ENCODE results near the gene MLH3. TPM values are rescaled to one million over a fixed set of nuclear protein-coding genes. Genes with fewer than 3 reads are reported as not detected.
A peak's percentile ranks its signal among the peaks of the same experiment; 100 is the strongest.

Gene MLH3
- total RNA-seq, 1 experiment from 2014 or later: 48.7 TPM

- no peak overlapping the region for H3K4me3 ChIP-seq
- H3K9me3 ChIP-seq (ENCODE audit: insufficient read depth, low read depth): no peaks in the 10 kb centered on the region
- BruUV-seq (replicated peaks): no TSS peak
- ChIA-PET POLR2A (ENCODE audit: unreplicated experiment) (interaction anchor here (0.7 kb wide), 2 partner anchors 26 to 85 kb away, joined by 6 to 7 read pairs; no protein-coding TSS in a partner anchor), CTCF (interaction anchor here (0.5 to 2.8 kb wide), 23 partner anchors 9 to 728 kb away, joined by 3 to 37 read pairs (median 4); partner anchors contain the start of gene RPS6KL1)
- no peaks in the 10 kb centered on the region for H3K9me2 ChIP-seq (ENCODE audit: insufficient read depth)
- peak; percentile 59 to 67 for DNase-seq
- intact Hi-C loops (cut with micrococcal nuclease; ENCODE audit: unreplicated experiment): loop anchor here (1.0 to 10.0 kb wide), 5 partner anchors 142 to 974 kb away; no protein-coding TSS in a partner anchor
- peaks cover 71% of the 10 kb centered on the region for H3K36me3 ChIP-seq (ENCODE audit: low read depth)
- no peak overlapping the region for H3K4me2 ChIP-seq
- no peaks in the 10 kb centered on the region for H3K4me1 ChIP-seq (replicated peaks; ENCODE audit: insufficient read depth)
- no peaks in the 10 kb centered on the region for H3K79me2 ChIP-seq (ENCODE audit: low read depth)
- TF ChIP-seq EZH2 (IDR thresholded peaks at IDR 0.05; ENCODE audit: low read depth) (no peak), CTCF (conservative IDR thresholded peaks at IDR 0.05) (peak; percentile 99)
- H3F3A ChIP-seq (ENCODE audit: insufficient read depth, low read depth): peaks cover 16% of the 10 kb centered on the region
- no peak overlapping the region for H2AFZ ChIP-seq
- no peak overlapping the region for H3K27ac ChIP-seq
- H3K27me3 ChIP-seq (ENCODE audit: insufficient read depth, low read depth): no peaks in the 10 kb centered on the region
- H4K20me1 ChIP-seq (ENCODE audit: insufficient read depth): peaks cover 5% of the 10 kb centered on the region; the same call in 1 of the 2 replicates
Observed at GRCh38 chr14:75088566-75089373, 37.5 kb upstream of the MLH3 start.

GRCh38 chr14:75088153-75088552, 36.9 kb upstream of the MLH3 start:
- intact Hi-C loops (cut with micrococcal nuclease; ENCODE audit: unreplicated experiment): loop anchor here (1.0 to 10.0 kb wide), 5 partner anchors 142 to 973 kb away; no protein-coding TSS in a partner anchor
- no peak for DNase-seq
- no peaks in the 10 kb centered on the region for H3K9me3 ChIP-seq (ENCODE audit: insufficient read depth, low read depth)
- no peaks in the 10 kb centered on the region for H3K9me2 ChIP-seq (ENCODE audit: insufficient read depth)
- H3F3A ChIP-seq (ENCODE audit: insufficient read depth, low read depth): peaks cover 16% of the 10 kb centered on the region
- H3K4me2 ChIP-seq: no peak overlapping the region
- TF ChIP-seq CTCF (conservative IDR thresholded peaks at IDR 0.05) (no peak), EZH2 (IDR thresholded peaks at IDR 0.05; ENCODE audit: low read depth) (no peak)
- H3K36me3 ChIP-seq (ENCODE audit: low read depth): peaks cover 73% of the 10 kb centered on the region
- no peak overlapping the region for H2AFZ ChIP-seq
- H3K4me3 ChIP-seq: no peak overlapping the region
- no peaks in the 10 kb centered on the region for H3K27me3 ChIP-seq (ENCODE audit: insufficient read depth, low read depth)
- no TSS peak for BruUV-seq (replicated peaks)
- ChIA-PET POLR2A (ENCODE audit: unreplicated experiment) (interaction anchor here (0.7 kb wide), 2 partner anchors 25 to 85 kb away, joined by 6 to 7 read pairs; no protein-coding TSS in a partner anchor), CTCF (interaction anchor here (0.6 to 2.8 kb wide), 18 partner anchors 8 to 399 kb away, joined by 3 to 37 read pairs (median 4); partner anchors contain the start of gene RPS6KL1)
- H4K20me1 ChIP-seq (ENCODE audit: insufficient read depth): peaks cover 5% of the 10 kb centered on the region; the same call in 1 of the 2 replicates
- no peaks in the 10 kb centered on the region for H3K79me2 ChIP-seq (ENCODE audit: low read depth)
- H3K27ac ChIP-seq: no peak overlapping the region
- no peaks in the 10 kb centered on the region for H3K4me1 ChIP-seq (replicated peaks; ENCODE audit: insufficient read depth)

- no peak overlapping the region for H3K4me2 ChIP-seq
- no peaks in the 10 kb centered on the region for H3K27me3 ChIP-seq (ENCODE audit: insufficient read depth, low read depth)
- H3K4me1 ChIP-seq (replicated peaks; ENCODE audit: insufficient read depth): no peaks in the 10 kb centered on the region
- ChIA-PET POLR2A (ENCODE audit: unreplicated experiment) (interaction anchor here (0.6 kb wide), 1 partner anchor 161 kb away, joined by 3 read pairs; the partner anchor contains the start of gene RPS6KL1), CTCF (interaction anchor here (2.0 kb wide), 1 partner anchor 224 kb away, joined by 7 read pairs; no protein-coding TSS in a partner anchor)
- no peak overlapping the region for H3K4me3 ChIP-seq
- H3K9me3 ChIP-seq (ENCODE audit: insufficient read depth, low read depth): no peaks in the 10 kb centered on the region
- TF ChIP-seq EZH2 (IDR thresholded peaks at IDR 0.05; ENCODE audit: low read depth): no peak
- peak; percentile 59 for TF ChIP-seq CTCF (conservative IDR thresholded peaks at IDR 0.05)
- H3K27ac ChIP-seq: no peak overlapping the region
- H3F3A ChIP-seq (ENCODE audit: insufficient read depth, low read depth): peaks cover 26% of the 10 kb centered on the region
- BruUV-seq (replicated peaks): no TSS peak
- H3K36me3 ChIP-seq (ENCODE audit: low read depth): peaks cover 63% of the 10 kb centered on the region
- DNase-seq: peak in 1 of 2 experiments; percentile 34
- intact Hi-C loops (cut with micrococcal nuclease; ENCODE audit: unreplicated experiment): loop anchor here (1.0 to 10.0 kb wide), 4 partner anchors 138 to 970 kb away; no protein-coding TSS in a partner anchor
- H3K9me2 ChIP-seq (ENCODE audit: insufficient read depth): no peaks in the 10 kb centered on the region
- no peaks in the 10 kb centered on the region for H3K79me2 ChIP-seq (ENCODE audit: low read depth)
- H4K20me1 ChIP-seq (ENCODE audit: insufficient read depth): peaks cover 5% of the 10 kb centered on the region; the same call in 1 of the 2 replicates
- no peak overlapping the region for H2AFZ ChIP-seq
Observed at GRCh38 chr14:75084513-75084912, 33.2 kb upstream of the MLH3 start.

Data from PC-9 (cell line).